HEK293T (cell line): ENCODE results near the gene TEX29.

Experiments
- BHLHE40 ChIP-seq: fragments of 450-650 bp; IDR thresholded peaks from 2 replicates; pipeline ENCODE4 v1.6.1; 2016; ENCODE audit warnings: mild to moderate bottlenecking, moderate library complexity, borderline replicate concordance
- FOXK2 ChIP-seq: fragments of 450-650 bp; IDR thresholded peaks from 2 replicates; pipeline ENCODE4 v1.6.1; 2016; ENCODE audit warnings: mild to moderate bottlenecking
- HDGF ChIP-seq: fragments of 450-650 bp; IDR thresholded peaks from 2 replicates; pipeline ENCODE4 v1.6.1; 2017; ENCODE audit warnings: antibody characterized with exemption, borderline replicate concordance
- SP1 ChIP-seq: fragments of 450-650 bp; IDR thresholded peaks from 2 replicates; pipeline ENCODE4 v1.6.1; 2017
- SUZ12 ChIP-seq: fragments of 450-650 bp; IDR thresholded peaks from 2 replicates; pipeline ENCODE4 v1.6.1; 2016; ENCODE audit warnings: mild to moderate bottlenecking
- TARDBP ChIP-seq: fragments of 450-650 bp; IDR thresholded peaks from 2 replicates; pipeline ENCODE4 v1.6.1; 2016
- ZNF384 ChIP-seq: fragments of 450-650 bp; IDR thresholded peaks from 2 replicates; pipeline ENCODE4 v1.6.1; 2016

GRCh38 chr13:111382877-111383276 is 62.4 kb downstream of the TEX29 start:
- no peak for TF ChIP-seq SP1
- TF ChIP-seq HDGF = no peak
- no peak for TF ChIP-seq SUZ12
- TF ChIP-seq FOXK2 = no peak
- TF ChIP-seq ZNF384 = no peak
- TF ChIP-seq BHLHE40 = no peak
- no peak for TF ChIP-seq TARDBP
